ENCODE measurements around the gene TOMM70.
"Not testable (repeated sequence)": the region's sequence is repeated elsewhere in the genome, so short reads cannot be mapped to it uniquely, and the experiment has no call there.

The TOMM70 gene

GRCh38 chr3:100361897-100362296, 39.0 kb downstream of the TOMM70 start:
- DNase-seq: no peak

- DNase-seq: no peak
Observed at GRCh38 chr3:100360757-100361496, 40.0 kb downstream of the TOMM70 start.

- no peak for DNase-seq
Observed at GRCh38 chr3:100359035-100359434, 41.9 kb downstream of the TOMM70 start.

- no peak for DNase-seq
Observed at GRCh38 chr3:100358413-100358812, 42.5 kb downstream of the TOMM70 start.

- no peak for DNase-seq
Observed at GRCh38 chr3:100354850-100355249, 46.0 kb downstream of the TOMM70 start.

GRCh38 chr3:100352296-100353231, 48.3 kb downstream of the TOMM70 start:
- no peak for DNase-seq

GRCh38 chr3:100351770-100352169, 49.1 kb downstream of the TOMM70 start:
- DNase-seq: not testable (repeated sequence)

GRCh38 chr3:100348727-100349126, 52.2 kb downstream of the TOMM70 start:
- DNase-seq: no peak

GRCh38 chr3:100340527-100340926, 60.4 kb downstream of the TOMM70 start:
- no peak for DNase-seq

- DNase-seq: no peak
Observed at GRCh38 chr3:100339786-100340185, 61.1 kb downstream of the TOMM70 start.

- no peak for DNase-seq
Observed at GRCh38 chr3:100338911-100339310, 62.0 kb downstream of the TOMM70 start.

- DNase-seq: not testable (repeated sequence)
Observed at GRCh38 chr3:100336229-100336628, 64.7 kb downstream of the TOMM70 start.

GRCh38 chr3:100335434-100335833, 65.5 kb downstream of the TOMM70 start:
- peak in 1 of 5 experiments; percentile 33 for DNase-seq

- peak; percentile 60 to 90 (median 68) for DNase-seq
Observed at GRCh38 chr3:100334488-100335351, 66.2 kb downstream of the TOMM70 start, which contains the start of gene NIT2. TSS of gene NIT2 (plus strand) at chr3:100334757. CDS start at chr3:100334792, 35 bp downstream.

- no peak for DNase-seq
Observed at GRCh38 chr3:100333970-100334487, 66.9 kb downstream of the TOMM70 start.

GRCh38 chr3:100333051-100333450, 67.8 kb downstream of the TOMM70 start:
- no peak for DNase-seq

- DNase-seq: no peak
Observed at GRCh38 chr3:100331660-100332059, 69.2 kb downstream of the TOMM70 start.

- DNase-seq: no peak
Observed at GRCh38 chr3:100330651-100331050, 70.2 kb downstream of the TOMM70 start.

- DNase-seq: no peak
Observed at GRCh38 chr3:100329800-100330489, 70.9 kb downstream of the TOMM70 start.

- not testable (repeated sequence) for DNase-seq
Observed at GRCh38 chr3:100327377-100327776, 73.5 kb downstream of the TOMM70 start.

GRCh38 chr3:100325827-100326226, 75.1 kb downstream of the TOMM70 start:
- DNase-seq: no peak

- DNase-seq: no peak
Observed at GRCh38 chr3:100324044-100324443, 76.8 kb downstream of the TOMM70 start.

All from T-helper 2 cell (primary cell).